NB4 (cell line): ENCODE data around the gene KCNC1.

ENCODE experiments used
- DNase-seq: peaks from one replicate; pipeline ENCODE4 v3.0.0; 2010; ENCODE audit warnings: low read depth
- H3K4me3 ChIP-seq: one replicate; pipeline ENCODE4 v1.5.1; 2011; ENCODE audit warnings: mild to moderate bottlenecking, low read depth, low read length, moderate library complexity
- MAX ChIP-seq: IDR thresholded peaks from 2 replicates; pipeline ENCODE4 v1.6.1; 2011; ENCODE audit warnings: low read depth, low read length
- MYC ChIP-seq: IDR thresholded peaks from 2 replicates; pipeline ENCODE4 v1.6.1; 2011; ENCODE audit warnings: low read depth, low read length
- POLR2A ChIP-seq: IDR thresholded peaks from 2 replicates; pipeline ENCODE4 v1.6.1; 2011; ENCODE audit warnings: mild to moderate bottlenecking; ENCODE audit not compliant: insufficient read length; ENCODE audit errors: extremely low read depth
- TF ChIP-seq, protein P1 (sequence below): IDR thresholded peaks from one replicate; pipeline ENCODE4 v1.5.1; 2012; ENCODE audit warnings: low read depth, low read length

KCNC1 gene

DNA sequence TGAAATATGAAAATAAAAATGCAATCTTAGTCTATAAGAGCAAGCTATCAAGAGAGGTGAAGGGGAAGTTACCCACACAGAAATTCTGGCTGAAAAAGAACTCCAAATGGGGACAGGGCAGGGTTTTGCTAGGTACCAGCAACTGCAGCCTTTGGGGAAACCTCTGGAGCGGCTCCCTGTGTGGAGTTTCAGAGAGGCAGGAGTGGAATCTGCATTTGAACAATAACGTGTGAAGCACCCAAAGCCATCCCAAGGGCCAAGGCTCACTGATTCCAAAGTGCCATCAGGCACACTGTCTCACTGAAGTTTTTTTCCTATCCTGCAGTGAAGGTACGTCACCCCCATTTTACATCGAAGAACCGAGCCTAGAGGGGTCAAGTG lies 87.8 kb downstream of the KCNC1 start:
- H3K4me3 ChIP-seq, result no peak overlapping the region
- no peak for DNase-seq
- TF ChIP-seq, protein P1, sequence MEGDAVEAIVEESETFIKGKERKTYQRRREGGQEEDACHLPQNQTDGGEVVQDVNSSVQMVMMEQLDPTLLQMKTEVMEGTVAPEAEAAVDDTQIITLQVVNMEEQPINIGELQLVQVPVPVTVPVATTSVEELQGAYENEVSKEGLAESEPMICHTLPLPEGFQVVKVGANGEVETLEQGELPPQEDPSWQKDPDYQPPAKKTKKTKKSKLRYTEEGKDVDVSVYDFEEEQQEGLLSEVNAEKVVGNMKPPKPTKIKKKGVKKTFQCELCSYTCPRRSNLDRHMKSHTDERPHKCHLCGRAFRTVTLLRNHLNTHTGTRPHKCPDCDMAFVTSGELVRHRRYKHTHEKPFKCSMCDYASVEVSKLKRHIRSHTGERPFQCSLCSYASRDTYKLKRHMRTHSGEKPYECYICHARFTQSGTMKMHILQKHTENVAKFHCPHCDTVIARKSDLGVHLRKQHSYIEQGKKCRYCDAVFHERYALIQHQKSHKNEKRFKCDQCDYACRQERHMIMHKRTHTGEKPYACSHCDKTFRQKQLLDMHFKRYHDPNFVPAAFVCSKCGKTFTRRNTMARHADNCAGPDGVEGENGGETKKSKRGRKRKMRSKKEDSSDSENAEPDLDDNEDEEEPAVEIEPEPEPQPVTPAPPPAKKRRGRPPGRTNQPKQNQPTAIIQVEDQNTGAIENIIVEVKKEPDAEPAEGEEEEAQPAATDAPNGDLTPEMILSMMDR, result no peak
- no peak for TF ChIP-seq MAX
- no peak for TF ChIP-seq MYC
- TF ChIP-seq POLR2A, result no peak

- TF ChIP-seq, protein P1, result peak; percentile 8
- TF ChIP-seq MYC, result no peak
- TF ChIP-seq POLR2A, result no peak
- no peak overlapping the region for H3K4me3 ChIP-seq
- peak; percentile 7 for DNase-seq
These were observed 92.4 kb downstream of the KCNC1 start for GRCh38 chr11:17827006-17827405.

- no peak for TF ChIP-seq POLR2A
- no peak for TF ChIP-seq MYC
- TF ChIP-seq MAX, result no peak
- TF ChIP-seq, protein P1, result no peak
- no peak for DNase-seq
- H3K4me3 ChIP-seq, result no peak overlapping the region
These were observed 93.8 kb downstream of the KCNC1 start for GRCh38 chr11:17828311-17828751.

- TF ChIP-seq, protein P1, result no peak
- TF ChIP-seq MYC (no peak), POLR2A (no peak), MAX (no peak)
- DNase-seq, result no peak
- no peak overlapping the region for H3K4me3 ChIP-seq
These were observed 96.6 kb downstream of the KCNC1 start for GRCh38 chr11:17831228-17831627.

DNA sequence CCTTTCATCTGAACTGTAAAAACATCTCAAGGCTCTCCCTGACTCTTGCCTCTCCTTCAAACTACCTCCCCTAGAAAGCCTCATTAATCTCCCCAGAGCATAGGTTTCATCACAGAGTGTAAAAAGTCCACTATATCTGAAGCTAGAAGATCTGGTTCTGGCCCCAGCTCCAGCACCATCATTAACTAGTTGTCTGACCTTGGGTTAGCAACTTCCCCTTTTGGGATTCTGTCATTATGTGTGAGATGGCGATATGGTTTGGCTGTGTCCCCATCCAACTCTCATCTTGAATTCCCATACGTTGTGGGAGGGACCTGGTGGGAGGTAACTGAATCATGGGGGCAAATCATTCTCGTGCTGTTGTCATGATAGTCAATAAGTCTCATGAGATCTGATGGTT lies 97.3 kb downstream of the KCNC1 start:
- TF ChIP-seq, protein P1, result no peak
- TF ChIP-seq MAX (no peak), MYC (no peak), POLR2A (no peak)
- DNase-seq, result peak; percentile 14
- no peak overlapping the region for H3K4me3 ChIP-seq
